Measurements from ENCODE around the gene TRIM39. TPM values are rescaled to one million over a fixed set of nuclear protein-coding genes. Genes with fewer than 3 reads are reported as not detected.

Gene TRIM39
- total and polyA plus RNA-seq, 10 donors, result 6.9 to 24.5 (median 17.0) TPM

DNA sequence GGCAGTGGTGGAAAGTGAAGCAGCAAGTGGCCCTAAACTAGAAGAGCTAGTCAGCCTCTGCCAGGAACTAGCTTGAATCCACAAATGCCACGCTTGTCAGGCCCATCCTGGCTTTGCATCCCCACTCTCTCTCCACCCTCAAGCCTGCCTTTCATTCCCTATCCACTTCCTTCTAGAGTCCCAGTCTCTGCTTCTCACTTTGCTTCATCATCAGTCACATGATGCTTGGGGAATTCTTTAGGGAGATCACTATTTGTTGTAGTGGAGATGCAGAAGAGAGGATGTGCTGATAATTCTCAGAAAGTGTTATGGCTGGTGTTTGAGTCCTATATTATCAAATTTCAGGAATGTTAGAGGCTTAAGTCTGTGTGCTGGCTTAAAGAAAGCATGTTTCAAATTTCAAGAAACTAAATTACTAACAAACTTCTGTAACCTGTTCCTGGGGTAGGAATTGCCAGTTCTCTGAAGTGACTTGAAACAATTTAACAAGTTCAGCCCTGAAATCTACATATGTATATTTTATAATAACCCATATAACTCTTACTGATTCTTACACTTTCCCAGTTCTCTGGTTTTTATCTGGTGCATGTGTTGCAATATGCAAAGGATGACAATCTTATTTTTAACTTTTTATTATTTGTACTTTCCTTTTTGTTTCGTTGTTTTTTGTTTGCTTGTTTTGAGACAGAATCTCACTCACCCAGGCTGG, 7.5 kb downstream of the TRIM39 start:
- no peaks in the 10 kb centered on the region for H3K9me3 ChIP-seq
- H3K4me1 ChIP-seq, result peaks cover 0 to 14% (median 0%) of the 10 kb centered on the region in 6 donors
- H3K4me3 ChIP-seq, result no peak overlapping the region
- no peak for TF ChIP-seq POLR2AphosphoS5 (IDR thresholded peaks at IDR 0.05)
- TF ChIP-seq POLR2A (IDR thresholded peaks at IDR 0.05), result no peak
- TF ChIP-seq CTCF (IDR thresholded peaks at IDR 0.05 in 8 of 11, conservative IDR thresholded peaks at IDR 0.05 in 3 of 11), result no peak
- no peak overlapping the region for H3K27ac ChIP-seq
- H3K27me3 ChIP-seq (replicated peaks in 1 of 7), result no peaks in the 10 kb centered on the region
- DNase-seq, result no peak
- 89 to 98% (median 92%) methylated on average over 2 of the region's 2 CpGs for WGBS, 5 donors
- intact Hi-C loops (cut with DNase I; ENCODE audit: low total_unique reads), result no loop called here
- H3K36me3 ChIP-seq, result peaks cover 2 to 100% (median 72%) of the 10 kb centered on the region in 6 donors

GRCh38 chr6:30340589-30341054, 13.9 kb downstream of the TRIM39 start:
- DNase-seq, result no peak
- Histone ChIP-seq H3K4me3 (no peak overlapping the region), H3K27me3 (replicated peaks in 1 of 7) (no peaks in the 10 kb centered on the region), H3K4me1 (peaks cover 0 to 12% (median 7%) of the 10 kb centered on the region in 6 donors), H3K36me3 (peaks cover 2 to 75% (median 61%) of the 10 kb centered on the region in 6 donors), H3K9me3 (no peaks in the 10 kb centered on the region), H3K27ac (no peak overlapping the region)
- intact Hi-C loops (cut with DNase I; ENCODE audit: low total_unique reads), result no loop called here
- TF ChIP-seq POLR2A (IDR thresholded peaks at IDR 0.05) (no peak), CTCF (IDR thresholded peaks at IDR 0.05 in 8 of 11, conservative IDR thresholded peaks at IDR 0.05 in 3 of 11) (no peak), POLR2AphosphoS5 (IDR thresholded peaks at IDR 0.05) (no peak)
- 87 to 95% (median 90%) methylated on average over 6 of the region's 6 CpGs for whole genome bisulfite sequencing, 5 donors

DNA sequence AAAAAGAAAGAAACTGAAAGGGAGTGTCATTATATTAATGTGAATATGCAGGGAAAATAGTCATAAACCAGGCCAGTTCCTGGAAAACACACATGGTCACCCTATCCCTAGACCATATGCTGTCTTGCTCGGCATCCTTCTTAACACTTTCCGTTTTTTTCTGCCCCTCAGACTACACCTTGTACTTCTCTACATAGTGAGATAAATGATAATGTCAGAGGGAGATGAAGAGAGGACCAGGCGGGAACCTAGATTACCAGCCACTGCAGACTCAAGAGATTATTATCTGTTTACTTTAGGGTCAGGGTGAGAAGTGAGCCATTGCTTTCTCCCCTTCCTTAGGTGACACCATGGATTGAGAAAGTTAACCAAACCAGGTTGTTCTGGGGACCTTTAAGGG, 14.5 kb downstream of the TRIM39 start:
- intact Hi-C loops (cut with DNase I; ENCODE audit: low total_unique reads), result no loop called here
- WGBS, 5 donors, result 90 to 100% (median 97%) methylated on average over 3 of the region's 3 CpGs

More for the DNA sequence above, 14.5 kb downstream of the TRIM39 start:
- Histone ChIP-seq H3K4me3 (no peak overlapping the region), H3K27me3 (replicated peaks in 1 of 7) (no peaks in the 10 kb centered on the region), H3K4me1 (peaks cover 0 to 18% (median 13%) of the 10 kb centered on the region in 6 donors), H3K36me3 (peaks cover 2 to 69% (median 55%) of the 10 kb centered on the region in 6 donors), H3K27ac (no peak overlapping the region), H3K9me3 (no peaks in the 10 kb centered on the region)
- no peak for TF ChIP-seq CTCF (IDR thresholded peaks at IDR 0.05 in 8 of 11, conservative IDR thresholded peaks at IDR 0.05 in 3 of 11)
- no peak for TF ChIP-seq POLR2A (IDR thresholded peaks at IDR 0.05)
- TF ChIP-seq POLR2AphosphoS5 (IDR thresholded peaks at IDR 0.05), result no peak
- DNase-seq, result no peak

Data from spleen (tissue), 11 donors.